B cell (primary cell): ENCODE results near the gene WDR90. TPM values are rescaled to one million over a fixed set of nuclear protein-coding genes. Genes with fewer than 3 reads are reported as not detected.

Experiments
- ATAC-seq: fragments of 200-7000 bp; cut with Tn5 transposase; one replicate; pipeline ENCODE4 v1.10.0; 2021; ENCODE audit warnings: low read depth, mild to moderate bottlenecking, moderate number of reproducible peaks, moderate library complexity
- CTCF ChIA-PET: fragments of 350-600 bp; sonication (Branson Sonifier 250); formaldehyde crosslinking; loops from one replicate; lab custom pipeline; 2021; ENCODE audit warnings: antibody characterized with exemption, inconsistent platforms; lab: Charles Lee
- POLR2A ChIA-PET: fragments of 350-600 bp; sonication (Branson Sonifier 250); formaldehyde crosslinking; loops from one replicate; lab custom pipeline; 2021; ENCODE audit warnings: antibody characterized with exemption; lab: Charles Lee
- DNase-seq: peaks from one replicate; pipeline ENCODE4 v3.0.0; 2013
- H2AFZ ChIP-seq: 2 replicates; pipeline ENCODE4 v1.6.1; 2012; ENCODE audit warnings: mild to moderate bottlenecking, low read depth, low read length; ENCODE audit not compliant: insufficient read depth, poor library complexity, severe bottlenecking
- H3K27ac ChIP-seq, 2 donors: 1 replicate in 1 of 2; 2 replicates in 1 of 2; pipeline ENCODE4 v1.5.1; 2012 to 2013; ENCODE audit warnings: low read length in 2 of 2, mild to moderate bottlenecking in 2 of 2, moderate library complexity in 1 of 2
- H3K27me3 ChIP-seq, 4 experiments: fragments of 200-600 bp in 1 of 4; sonication (generic) in 1 of 4; replicated peaks in 1 of 4; 1 replicate in 2 of 4; 2 replicates in 2 of 4; pipeline versions ENCODE4 v1.6.1 to v1.7.0; 2013 to 2016; ENCODE audit warnings: low read length in 3 of 4, mild to moderate bottlenecking in 2 of 4, mixed read lengths in 1 of 4, moderate library complexity in 1 of 4; ENCODE audit not compliant: insufficient read depth in 4 of 4, control insufficient read depth in 3 of 4; ENCODE audit errors: control extremely low read depth in 1 of 4
- H3K36me3 ChIP-seq, 2 experiments: replicated peaks in 1 of 2; 1 replicate in 1 of 2; 2 replicates in 1 of 2; pipeline versions ENCODE4 v1.6.1 to v1.7.1; 2013; ENCODE audit warnings: low read length in 1 of 2; ENCODE audit not compliant: insufficient read depth in 2 of 2, control insufficient read depth in 1 of 2; ENCODE audit errors: control extremely low read depth in 1 of 2, extremely low read depth in 1 of 2
- H3K4me1 ChIP-seq, 2 donors: fragments of 200-600 bp in 1 of 2; sonication (generic) in 1 of 2; 1 replicate in 1 of 2; 2 replicates in 1 of 2; pipeline versions ENCODE4 v1.5.1 to v1.6.1; 2013 to 2017; ENCODE audit warnings: low read length in 2 of 2; ENCODE audit not compliant: control insufficient read depth in 2 of 2, insufficient read depth in 2 of 2
- H3K4me2 ChIP-seq: replicated peaks from 2 replicates; pipeline ENCODE3; 2012; ENCODE audit warnings: mild to moderate bottlenecking, low read depth, low read length; ENCODE audit not compliant: poor library complexity, severe bottlenecking
- H3K4me3 ChIP-seq, 5 experiments: fragments of 200-600 bp in 1 of 5; sonication (generic) in 1 of 5; 1 replicate in 3 of 5; 2 replicates in 2 of 5; pipeline versions ENCODE4 v1.5.1 to v1.7.0; 2011 to 2016; ENCODE audit warnings: low read length in 4 of 5, mild to moderate bottlenecking in 4 of 5, low read depth in 2 of 5, control low read depth in 1 of 5, moderate library complexity in 1 of 5; ENCODE audit not compliant: insufficient read depth in 1 of 5; ENCODE audit errors: control extremely low read depth in 1 of 5, extremely low read depth in 1 of 5
- H3K79me2 ChIP-seq: fragments of 200-600 bp; sonication (generic); one replicate; pipeline ENCODE4 v1.6.0; 2016; ENCODE audit warnings: low read length; ENCODE audit not compliant: control insufficient read depth, insufficient read depth
- H3K9ac ChIP-seq: fragments of 200-600 bp; sonication (generic); 2 replicates; pipeline ENCODE4 v1.6.1; 2017; ENCODE audit warnings: mild to moderate bottlenecking, low read length, moderate library complexity
- H3K9me3 ChIP-seq, 3 donors: one replicate each; pipeline versions ENCODE4 v1.6.1 to v1.7.1; 2013; ENCODE audit warnings: low read length in 2 of 3; ENCODE audit not compliant: control insufficient read depth in 2 of 3, insufficient read depth in 1 of 3; ENCODE audit errors: control extremely low read depth in 1 of 3
- H4K20me1 ChIP-seq: 2 replicates; pipeline ENCODE4 v1.6.0; 2012; ENCODE audit warnings: mild to moderate bottlenecking, low read length; ENCODE audit not compliant: insufficient read depth, control insufficient read depth, poor library complexity, severe bottlenecking
- H3K27ac Mint-ChIP-seq: one replicate; pipeline ENCODE4 v1.8.0; 2021; ENCODE audit warnings: mixed read lengths
- H3K27me3 Mint-ChIP-seq: one replicate; pipeline ENCODE4 v1.8.0; 2021; ENCODE audit warnings: mixed read lengths
- H3K4me1 Mint-ChIP-seq: one replicate; pipeline ENCODE4 v1.8.0; 2021; ENCODE audit warnings: mixed read lengths
- H3K4me3 Mint-ChIP-seq: one replicate; pipeline ENCODE4 v1.8.0; 2021; ENCODE audit warnings: mixed read lengths
- H3K9me3 Mint-ChIP-seq: one replicate; pipeline ENCODE4 v1.8.0; 2022; ENCODE audit warnings: mixed read lengths; ENCODE audit not compliant: insufficient read depth
- EZH2 ChIP-seq: IDR thresholded peaks from 2 replicates; pipeline ENCODE4 v1.6.1; 2012; ENCODE audit warnings: borderline replicate concordance, low read depth, mild to moderate bottlenecking, moderate library complexity, low read length; ENCODE audit not compliant: insufficient read depth, poor library complexity, severe bottlenecking
- WGBS: methylation state at CpG from one replicate; pipeline ENCODE4 v1.1.5; 2013; ENCODE audit warnings: missing lambda C conversion rate; ENCODE audit not compliant: insufficient coverage; 5-methylcytosine and 5-hydroxymethylcytosine counted together
- intact Hi-C: fragments of 100-400 bp; cut with micrococcal nuclease; formaldehyde crosslinking; loops from one replicate; pipeline ENCODE4 v1.10.0; 2022
- polyA plus RNA-seq: library from polyadenylated mRNA; depleted of rRNA; stranded (reverse); fragments of >200 nt; gene quantifications from 2 replicates; pipeline ENCODE4 v1.2.3, GENCODE V29; 2012
- total RNA-seq, 2 donors: library from RNA; stranded (reverse); fragments of 120-200 nt in 1 of 2; gene quantifications; 1 replicate in 1 of 2; 2 replicates in 1 of 2; pipeline versions ENCODE4 v1.2.3 to v1.2.4, GENCODE V29; 2013 to 2022
- TF ChIP-seq, protein P1 (sequence below): fragments of 200-600 bp; IDR thresholded peaks from one replicate; pipeline ENCODE4 v1.8.0; 2022; ENCODE audit warnings: antibody characterized with exemption, mild to moderate bottlenecking

Gene WDR90
- total and polyA plus RNA-seq, 2 donors (not counting 1 experiment from before 2014, with no cell fraction given), result 23.1 to 34.7 TPM

DNA sequence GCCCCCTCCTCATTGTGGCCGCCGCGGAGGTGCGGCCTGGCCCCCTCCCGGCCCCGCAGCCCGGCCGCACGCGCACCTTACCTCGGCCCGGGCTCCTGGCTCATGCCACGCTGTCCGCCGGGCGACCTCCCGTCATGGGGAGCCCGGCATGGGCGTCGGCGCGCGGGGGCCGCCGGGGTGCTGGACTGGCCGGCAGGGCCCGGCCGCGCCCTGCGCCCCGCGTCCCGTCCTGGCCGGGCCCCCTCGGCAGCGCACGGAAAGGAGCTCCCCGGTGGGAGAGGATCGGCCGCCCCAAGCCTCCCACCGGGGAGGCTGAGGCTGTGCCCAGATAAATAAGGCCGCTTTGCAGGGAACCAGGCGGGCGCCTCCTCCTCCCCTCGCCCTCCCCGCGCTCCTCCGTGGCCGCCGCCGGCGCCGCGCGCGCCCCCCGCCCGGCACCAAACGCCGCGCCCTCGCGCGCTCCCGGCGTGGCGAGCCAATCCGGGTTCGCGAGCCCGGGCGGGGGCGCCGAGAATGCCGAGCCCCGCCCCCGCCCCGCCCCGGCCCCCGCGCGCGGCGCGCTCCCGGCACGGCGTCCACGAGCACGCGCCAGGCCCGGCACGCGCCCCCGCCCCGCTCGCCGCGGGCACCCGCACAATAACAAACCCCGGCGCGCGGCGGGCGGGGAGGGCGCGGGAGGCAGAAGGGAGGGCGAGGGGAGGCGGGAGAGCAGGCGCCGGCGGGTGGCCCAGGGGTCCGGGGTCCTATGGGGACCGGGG lies 56.4 kb downstream of the WDR90 start, which contains the start of gene FBXL16:
FBXL16 (minus strand) TSS at position 371 of the 758 bp plus-strand sequence. CDS start 8,396 bp downstream, outside the sequence.
- no peak within 1 kb of the TSS for H3K27ac Mint-ChIP-seq
- Histone ChIP-seq H3K27ac (no peak within 1 kb of the TSS), H3K9ac (no peak within 1 kb of the TSS), H3K79me2 (no peaks in the 10 kb centered on the region), H3K4me2 (peak within 1 kb of the TSS; percentile 38), H3K36me3 (no peaks in the 10 kb centered on the region), H3K27me3 (peaks cover 0 to 88% (median 40%) of the 10 kb centered on the region in 4 experiments), H4K20me1 (no peaks in the 10 kb centered on the region), H2AFZ (no peak within 1 kb of the TSS), H3K9me3 (peaks cover 0 to 30% (median 0%) of the 10 kb centered on the region in 3 donors), H3K4me1 (peaks cover 6 to 19% of the 10 kb centered on the region in 2 donors), H3K4me3 (no peak within 1 kb of the TSS)
- intact Hi-C loops, result no loop called here
- H3K27me3 Mint-ChIP-seq, result peaks cover 36% of the 10 kb centered on the region
- no peak for TF ChIP-seq EZH2
- ATAC-seq, result no peak
- DNase-seq, result no peak
- H3K4me3 Mint-ChIP-seq, result peak within 1 kb of the TSS; percentile 26
- ChIA-PET POLR2A (interaction anchor here (0.7 kb wide), 1 partner anchor 1142 kb away, joined by 3 read pairs; no protein-coding TSS in a partner anchor), CTCF (no interaction called here)
- no peaks in the 10 kb centered on the region for H3K4me1 Mint-ChIP-seq
- 2% methylated on average over 113 of the region's 115 CpGs for WGBS
- no peaks in the 10 kb centered on the region for H3K9me3 Mint-ChIP-seq

DNA sequence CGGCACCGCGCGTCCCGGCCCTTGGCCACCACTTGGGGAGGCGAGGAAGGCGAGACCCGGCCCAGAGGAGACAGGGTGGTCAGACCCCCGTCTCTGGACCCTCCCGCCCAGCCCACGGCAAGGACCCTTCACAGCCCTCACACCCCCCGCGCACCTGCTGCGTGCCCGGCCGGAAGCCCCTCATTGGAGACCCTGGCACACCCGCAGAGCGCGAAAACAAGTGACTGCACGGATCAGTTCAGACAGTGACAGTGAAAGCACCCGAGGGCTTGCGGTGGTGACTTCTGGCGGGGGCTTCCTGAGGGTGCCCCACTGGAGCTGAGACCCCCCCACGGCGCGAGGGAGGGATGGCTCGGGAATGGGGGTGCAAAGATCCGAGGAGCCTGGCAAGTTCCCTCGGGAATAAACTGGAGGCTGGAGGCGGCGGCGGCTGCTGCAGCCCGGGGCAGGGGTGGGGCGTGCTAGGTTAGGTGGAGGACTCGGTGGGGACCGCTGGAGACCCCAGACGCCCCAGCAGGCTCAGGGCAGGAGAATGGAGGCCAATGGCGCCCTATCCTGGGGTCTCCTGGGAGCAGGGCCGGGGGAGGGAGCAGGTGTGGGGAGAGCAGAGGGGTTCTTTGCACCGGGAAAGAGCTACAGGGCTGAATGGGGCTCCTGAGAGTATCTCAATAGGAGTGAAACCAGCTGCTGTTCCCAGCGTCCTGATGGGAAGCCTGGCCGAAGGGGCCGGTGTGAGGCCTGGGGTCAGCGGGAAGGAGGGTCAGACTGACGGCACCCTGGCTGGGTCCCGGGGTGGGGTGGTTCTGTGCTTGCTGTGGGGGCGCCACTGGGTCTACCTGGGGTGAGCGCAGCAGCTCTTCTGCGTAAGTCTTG lies 57.3 kb downstream of the WDR90 start:
- peaks cover 36% of the 10 kb centered on the region for H3K27me3 Mint-ChIP-seq
- H3K9ac ChIP-seq, result no peak overlapping the region
- peaks cover 0 to 88% (median 40%) of the 10 kb centered on the region in 4 experiments for H3K27me3 ChIP-seq
- DNase-seq (no peak), ATAC-seq (no peak)
- H3K36me3 ChIP-seq, result no peaks in the 10 kb centered on the region
- POLR2A ChIA-PET, result interaction anchor here (0.7 kb wide), 1 partner anchor 1141 kb away, joined by 3 read pairs; no protein-coding TSS in a partner anchor
- H3K27ac Mint-ChIP-seq, result no peak overlapping the region
- peaks cover 0 to 25% (median 0%) of the 10 kb centered on the region in 3 donors for H3K9me3 ChIP-seq
- peak overlapping the region; percentile 38 for H3K4me2 ChIP-seq
- H3K4me1 ChIP-seq, result peaks cover 6 to 12% of the 10 kb centered on the region in 2 donors
- no peak overlapping the region for H2AFZ ChIP-seq
- peak overlapping the region; percentile 26 for H3K4me3 Mint-ChIP-seq
- H3K27ac ChIP-seq, result no peak overlapping the region
- H3K4me3 ChIP-seq, result no peak overlapping the region
- no peaks in the 10 kb centered on the region for H3K4me1 Mint-ChIP-seq
- H4K20me1 ChIP-seq, result no peaks in the 10 kb centered on the region
- intact Hi-C loops, result no loop called here
- TF ChIP-seq EZH2, result no peak
- TF ChIP-seq, protein P1, sequence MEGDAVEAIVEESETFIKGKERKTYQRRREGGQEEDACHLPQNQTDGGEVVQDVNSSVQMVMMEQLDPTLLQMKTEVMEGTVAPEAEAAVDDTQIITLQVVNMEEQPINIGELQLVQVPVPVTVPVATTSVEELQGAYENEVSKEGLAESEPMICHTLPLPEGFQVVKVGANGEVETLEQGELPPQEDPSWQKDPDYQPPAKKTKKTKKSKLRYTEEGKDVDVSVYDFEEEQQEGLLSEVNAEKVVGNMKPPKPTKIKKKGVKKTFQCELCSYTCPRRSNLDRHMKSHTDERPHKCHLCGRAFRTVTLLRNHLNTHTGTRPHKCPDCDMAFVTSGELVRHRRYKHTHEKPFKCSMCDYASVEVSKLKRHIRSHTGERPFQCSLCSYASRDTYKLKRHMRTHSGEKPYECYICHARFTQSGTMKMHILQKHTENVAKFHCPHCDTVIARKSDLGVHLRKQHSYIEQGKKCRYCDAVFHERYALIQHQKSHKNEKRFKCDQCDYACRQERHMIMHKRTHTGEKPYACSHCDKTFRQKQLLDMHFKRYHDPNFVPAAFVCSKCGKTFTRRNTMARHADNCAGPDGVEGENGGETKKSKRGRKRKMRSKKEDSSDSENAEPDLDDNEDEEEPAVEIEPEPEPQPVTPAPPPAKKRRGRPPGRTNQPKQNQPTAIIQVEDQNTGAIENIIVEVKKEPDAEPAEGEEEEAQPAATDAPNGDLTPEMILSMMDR, result no peak
- no peaks in the 10 kb centered on the region for H3K79me2 ChIP-seq
- CTCF ChIA-PET, result interaction anchor here (1.2 kb wide), 1 partner anchor 10 kb away, joined by 3 read pairs; no protein-coding TSS in a partner anchor
- WGBS, result 8% methylated on average over 49 of the region's 49 CpGs
- H3K9me3 Mint-ChIP-seq, result no peaks in the 10 kb centered on the region
